ENCODE data around the gene ZDHHC14.

Gene ZDHHC14

DNA sequence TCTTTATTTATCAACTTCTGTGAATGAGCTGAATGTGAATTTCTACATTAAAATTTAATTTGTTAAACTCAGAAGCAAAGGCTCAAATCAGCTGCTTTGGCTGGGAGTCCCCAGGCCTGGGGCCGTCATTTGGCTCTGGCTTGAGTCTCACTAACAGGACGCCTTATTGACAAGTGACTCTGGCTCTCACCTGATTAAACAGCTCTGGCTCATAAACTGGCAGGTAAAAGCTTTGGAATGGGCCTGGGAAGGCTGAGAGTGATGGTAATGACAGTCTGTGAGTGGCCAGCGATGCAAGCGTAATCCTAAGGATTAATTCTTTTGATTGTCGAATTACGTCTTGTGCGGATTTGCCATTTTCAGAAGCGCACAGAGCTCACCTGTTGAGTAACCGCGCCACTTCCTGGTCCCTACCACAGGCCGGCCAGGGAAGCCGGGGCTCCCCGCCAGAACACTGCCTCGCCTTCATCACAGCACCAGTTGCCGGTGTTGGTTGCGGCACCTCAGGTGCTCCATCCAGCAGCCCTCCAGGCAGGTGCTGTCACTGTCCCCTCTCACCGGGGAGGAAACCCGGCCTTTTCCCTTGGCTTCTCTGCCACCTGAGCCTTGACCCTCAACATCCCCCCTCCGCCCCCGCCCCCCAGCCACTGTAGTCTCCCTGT, 110.7 kb downstream of the ZDHHC14 start:
- no peak for DNase-seq (ENCODE audit: low read depth)

- no peak for DNase-seq (ENCODE audit: low read depth)
Observed at GRCh38 chr6:157492249-157492648, 111.3 kb downstream of the ZDHHC14 start.

DNA sequence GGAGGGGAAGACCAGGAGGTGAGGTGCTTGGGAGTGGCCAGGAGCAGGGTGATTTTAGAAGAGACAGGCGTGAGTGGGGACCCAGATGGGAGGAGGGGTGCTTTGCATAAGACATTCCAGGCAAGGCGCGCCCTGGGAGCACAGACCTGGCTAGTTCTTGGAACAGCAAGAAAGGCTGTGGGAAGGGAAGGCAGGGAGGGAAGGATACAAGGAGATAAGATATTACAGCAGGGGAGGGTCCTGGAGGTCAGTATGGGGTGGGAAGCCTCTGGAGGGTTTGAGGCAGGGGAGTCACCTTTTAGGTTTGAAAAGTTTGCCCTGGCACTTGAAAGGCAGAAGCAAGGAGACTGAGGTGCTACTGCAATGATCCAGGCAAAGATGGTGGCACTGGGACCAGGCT, 111.8 kb downstream of the ZDHHC14 start:
- no peak for DNase-seq (ENCODE audit: low read depth)

- DNase-seq (ENCODE audit: low read depth) = no peak
Observed at GRCh38 chr6:157493173-157493572, 112.2 kb downstream of the ZDHHC14 start.

GRCh38 chr6:157493576-157493975, 112.6 kb downstream of the ZDHHC14 start:
- DNase-seq (ENCODE audit: low read depth) = no peak

DNA sequence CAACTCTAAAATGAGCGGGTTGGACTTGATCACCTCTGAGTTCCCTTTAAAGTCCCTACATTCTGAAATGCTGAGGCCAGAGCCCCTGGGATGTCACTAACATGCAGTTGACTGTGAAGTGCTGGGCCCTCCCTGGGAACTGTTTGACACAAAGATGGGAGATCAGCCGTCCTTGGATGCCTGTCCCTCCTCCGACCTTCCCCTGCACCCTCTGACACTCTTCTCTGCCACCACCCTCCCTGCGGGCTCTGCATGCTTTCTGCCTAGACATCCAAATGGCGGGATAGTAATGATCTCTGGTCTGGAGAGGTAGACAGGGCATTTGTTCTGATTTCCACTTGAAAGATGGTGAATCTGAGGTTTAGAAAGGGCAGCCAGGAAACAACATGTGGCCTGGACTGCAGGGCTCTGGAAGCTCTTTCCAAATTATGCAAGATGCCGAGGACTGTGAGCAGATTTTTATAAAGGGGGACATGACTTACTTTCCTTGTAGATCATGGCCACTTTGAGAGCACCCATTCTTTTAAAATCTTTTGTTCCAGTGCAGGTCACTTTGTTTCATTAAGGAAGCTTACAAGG, 113.2 kb downstream of the ZDHHC14 start:
- DNase-seq (ENCODE audit: low read depth) = no peak

DNA sequence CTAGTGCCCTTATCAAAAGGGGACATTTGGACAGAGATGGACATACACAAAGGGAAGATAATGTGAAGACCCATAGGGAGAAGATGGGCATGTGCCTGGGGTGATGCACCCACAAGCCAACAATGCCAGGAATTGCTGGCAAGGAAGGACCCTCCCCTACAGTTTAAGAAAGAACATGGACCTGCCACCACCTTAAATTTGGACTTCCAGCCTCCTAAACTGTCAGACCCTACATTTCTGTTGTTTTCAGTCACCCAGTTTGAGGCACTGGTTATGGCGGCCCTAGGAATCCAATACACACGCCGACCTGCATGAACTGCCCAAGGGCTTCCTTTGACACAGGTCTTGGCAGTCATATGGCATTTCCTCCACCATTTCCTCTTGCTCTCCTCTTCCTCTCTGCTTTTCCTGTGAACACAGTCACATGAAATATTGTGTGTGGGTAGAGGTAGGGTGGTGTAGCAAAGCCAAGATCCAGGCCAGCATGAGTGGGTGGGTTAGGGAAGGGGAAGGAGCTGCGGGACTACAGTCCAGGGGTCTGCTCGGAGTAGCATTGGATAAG, 115.6 kb downstream of the ZDHHC14 start:
- no peak for DNase-seq (ENCODE audit: low read depth)

DNA sequence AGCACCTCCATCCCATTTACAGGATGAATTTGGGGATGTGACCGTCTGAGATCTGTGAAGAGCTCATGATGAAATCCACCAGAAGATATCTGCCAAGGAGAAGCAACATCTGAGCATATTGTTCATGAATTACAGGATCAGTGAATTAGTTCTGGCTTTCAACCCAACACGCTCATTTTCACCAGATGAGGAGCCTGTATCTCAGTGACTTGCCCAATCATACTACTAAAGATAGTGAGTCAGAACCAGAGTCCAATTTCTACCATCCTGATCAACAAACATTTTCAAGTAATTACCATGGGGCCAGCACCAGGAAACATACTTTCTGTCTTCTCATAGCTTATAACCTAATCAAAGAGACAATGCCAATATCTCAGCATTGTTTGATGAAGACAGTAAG, 116.6 kb downstream of the ZDHHC14 start:
- DNase-seq (ENCODE audit: low read depth) = no peak

- DNase-seq (ENCODE audit: low read depth) = no peak
Observed at GRCh38 chr6:157498817-157499216, 117.8 kb downstream of the ZDHHC14 start.

DNA sequence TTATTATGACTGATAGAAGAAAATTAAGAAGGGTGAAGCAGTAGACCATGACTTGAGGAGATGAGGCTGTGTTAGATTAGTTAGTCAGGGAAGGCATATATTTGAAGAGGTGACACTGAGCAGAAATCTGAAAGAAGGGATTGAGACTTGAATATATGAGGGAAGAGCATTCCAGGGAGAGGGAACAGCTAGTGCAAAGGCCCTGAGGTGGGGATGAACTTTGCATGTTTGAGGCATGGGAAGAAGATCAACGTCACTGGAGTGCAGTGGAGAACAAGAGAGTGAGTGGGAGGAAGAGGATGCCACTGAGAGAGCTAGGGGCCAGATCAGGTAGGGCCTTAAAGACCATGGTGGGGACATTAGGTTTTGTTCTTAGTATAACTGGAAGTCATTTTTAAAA, 119.0 kb downstream of the ZDHHC14 start:
- no peak for DNase-seq (ENCODE audit: low read depth)

DNA sequence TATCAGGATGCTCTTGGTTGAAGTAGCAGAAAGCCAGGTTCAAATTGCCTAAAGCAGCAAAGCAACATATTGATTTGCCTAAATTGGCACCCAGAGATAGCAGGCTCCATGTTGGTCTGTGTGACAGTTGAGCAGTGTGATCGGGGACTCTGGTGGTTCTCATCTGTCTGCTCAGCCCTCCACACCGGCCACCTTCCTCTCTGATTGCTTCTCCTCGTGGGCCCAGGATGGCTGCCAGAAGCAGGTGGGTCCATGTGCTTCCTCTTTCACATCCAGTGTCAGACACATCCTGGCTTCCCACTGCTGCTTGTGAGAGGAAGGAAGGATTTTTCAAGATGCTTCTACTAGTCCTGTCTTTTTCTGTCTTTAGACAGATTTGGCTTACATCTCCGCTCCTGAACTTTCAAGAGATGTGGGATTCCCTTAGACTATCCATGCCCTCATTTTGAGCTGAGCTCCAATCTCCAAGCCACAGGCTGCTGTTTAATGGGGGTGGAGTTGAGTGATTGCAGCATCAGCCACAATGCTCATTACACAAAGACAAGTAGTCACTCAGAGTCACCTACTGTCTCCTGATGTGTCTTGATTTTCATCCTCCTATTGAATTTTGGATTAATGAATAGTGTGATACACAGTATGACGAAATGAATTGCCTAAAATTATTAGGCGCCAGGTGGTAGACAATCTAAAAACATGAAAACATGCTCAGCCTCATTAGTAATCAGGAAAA, 122.2 kb downstream of the ZDHHC14 start:
- DNase-seq (ENCODE audit: low read depth) = no peak

DNA sequence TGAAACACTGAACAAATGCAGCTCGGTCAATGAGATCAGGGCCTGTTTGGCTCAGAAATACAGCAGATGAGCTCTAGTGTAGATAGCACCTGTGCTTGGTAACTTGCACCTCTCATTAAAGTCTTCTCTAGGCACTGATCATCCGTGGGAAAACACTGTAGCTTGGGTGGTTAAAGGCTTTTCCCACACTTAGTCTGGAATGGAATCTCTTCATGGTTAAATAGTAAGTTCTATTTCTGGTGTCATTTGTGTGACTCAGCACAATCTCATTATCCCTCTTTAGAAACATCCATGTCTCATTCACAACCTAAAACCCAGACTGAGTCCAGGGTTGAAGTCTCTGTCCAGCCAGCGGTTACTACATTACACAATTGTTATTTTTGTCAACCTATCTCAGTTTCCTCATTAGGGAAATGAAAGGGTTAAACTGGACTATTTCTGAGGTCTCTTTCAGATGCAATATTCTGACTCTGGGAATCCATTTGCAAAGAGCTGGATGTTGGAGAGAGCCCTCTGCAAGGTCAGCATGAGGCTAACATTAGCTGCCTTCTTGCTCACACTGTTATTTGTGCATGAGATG, 125.0 kb downstream of the ZDHHC14 start:
- no peak for DNase-seq (ENCODE audit: low read depth)

DNA sequence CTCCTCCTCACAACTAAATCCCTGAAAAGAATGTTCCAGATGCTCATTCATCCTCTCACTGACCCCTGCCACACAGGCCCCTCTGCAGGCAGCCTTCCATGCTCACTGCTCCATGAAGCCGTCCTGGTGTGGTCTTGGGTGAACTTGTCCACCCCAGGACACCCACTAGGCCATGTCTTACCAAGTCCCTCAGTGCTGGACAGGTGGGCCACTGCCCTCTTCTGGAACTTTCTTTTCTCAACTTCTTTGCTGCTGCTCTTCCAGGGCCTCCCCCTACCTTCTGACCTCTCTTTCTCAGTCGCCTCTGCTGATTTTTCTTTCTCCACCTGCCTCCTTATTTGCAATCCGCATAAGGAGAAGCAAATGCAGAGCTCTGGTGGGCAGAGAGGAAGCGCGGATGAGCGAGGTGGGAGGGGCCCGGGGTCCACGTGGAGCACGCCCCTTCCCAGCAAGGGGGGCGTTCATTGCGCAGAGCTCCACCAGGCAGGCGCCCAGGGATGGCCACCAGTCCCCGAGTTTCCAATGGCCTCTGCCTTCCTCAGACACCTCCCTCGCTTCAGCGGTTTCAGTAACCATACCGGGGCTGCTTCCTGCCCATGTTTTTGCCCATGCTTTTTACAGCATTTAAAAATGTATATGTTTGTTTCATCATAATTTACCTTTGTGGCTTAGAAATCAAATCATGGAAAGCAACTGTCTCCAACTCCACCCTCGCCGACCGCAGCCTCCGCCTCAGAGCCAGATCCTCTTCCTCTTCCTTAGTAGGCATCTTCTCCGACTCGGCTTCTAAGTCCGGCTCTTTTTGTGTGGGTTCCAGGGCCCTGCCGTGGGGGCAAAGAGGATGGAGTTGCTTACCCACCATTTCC, 129.6 kb downstream of the ZDHHC14 start:
- DNase-seq (ENCODE audit: low read depth) = no peak

GRCh38 chr6:157511682-157512381, 130.8 kb downstream of the ZDHHC14 start:
- DNase-seq (ENCODE audit: low read depth) = no peak

GRCh38 chr6:157512382-157512682, 131.3 kb downstream of the ZDHHC14 start:
- no peak for DNase-seq (ENCODE audit: low read depth)

DNA sequence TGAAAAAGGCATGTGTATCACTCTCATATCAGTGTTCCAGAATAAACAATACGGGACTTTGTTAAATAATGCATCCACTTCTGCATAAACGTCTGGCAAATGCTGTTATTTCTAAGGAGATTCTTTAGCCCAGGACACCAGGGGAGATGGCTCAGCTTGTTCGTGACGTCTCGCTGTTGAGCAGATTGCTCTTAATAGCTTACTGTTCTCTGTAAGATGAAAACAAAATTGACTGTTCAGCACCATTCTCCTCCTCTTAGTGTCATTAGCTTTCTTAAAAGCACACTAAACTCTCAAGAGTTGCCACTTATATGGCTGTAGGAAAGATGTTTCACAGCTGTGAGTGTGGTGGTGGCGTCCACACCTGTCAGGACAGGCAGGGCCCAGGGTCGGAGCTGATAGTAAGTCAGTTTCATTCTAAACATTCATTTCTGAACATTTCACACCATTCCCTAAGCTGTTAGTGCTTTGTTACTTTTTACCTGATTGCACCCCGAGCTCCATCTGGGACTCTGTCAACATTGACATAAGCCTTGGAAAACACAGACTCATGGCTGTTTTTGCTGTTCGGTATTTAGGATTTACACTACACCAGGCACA, 132.1 kb downstream of the ZDHHC14 start:
- DNase-seq (ENCODE audit: low read depth) = no peak

GRCh38 chr6:157513619-157514485, 132.9 kb downstream of the ZDHHC14 start:
- DNase-seq (ENCODE audit: low read depth) = no peak

DNA sequence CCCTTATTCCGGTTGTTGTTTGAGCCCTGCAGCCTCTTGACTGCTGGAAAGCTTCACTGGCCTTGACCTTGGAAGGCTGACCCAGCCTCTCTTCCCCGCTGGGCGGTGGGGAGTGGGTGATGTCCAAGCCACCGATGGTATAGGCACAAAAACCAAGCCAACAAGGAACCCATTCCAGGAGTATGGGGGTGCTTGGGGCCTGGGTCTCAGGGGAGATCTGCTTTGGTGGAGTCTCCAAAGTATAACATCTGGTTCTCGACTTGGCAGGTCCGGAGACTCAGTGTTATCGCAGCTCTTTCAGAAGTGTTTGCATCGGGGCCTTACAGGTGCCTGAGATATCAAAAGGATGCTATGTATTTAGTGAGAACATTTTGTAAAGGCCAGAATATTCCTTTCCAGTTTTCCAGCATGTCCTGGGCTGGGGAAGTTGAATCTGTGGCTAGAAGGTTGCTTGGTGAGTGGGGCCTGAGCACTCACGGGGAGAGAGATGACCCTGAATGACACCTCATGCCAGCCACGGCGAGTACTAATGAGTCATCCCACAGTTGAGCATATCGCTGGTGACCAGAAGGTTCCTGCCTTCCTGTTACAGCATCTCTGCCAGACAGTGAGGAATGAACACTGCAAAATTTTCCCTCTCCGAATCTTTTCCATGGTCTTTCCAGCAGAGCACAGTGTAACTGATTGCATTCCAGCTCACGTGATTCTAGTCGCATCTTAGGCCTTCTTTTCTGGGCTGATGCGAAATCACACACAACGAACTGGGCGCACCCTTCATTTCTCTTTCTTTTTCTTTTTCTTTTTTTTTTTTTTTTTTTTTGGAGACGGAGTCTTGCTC, 133.9 kb downstream of the ZDHHC14 start:
- no peak for DNase-seq (ENCODE audit: low read depth)
